HFF-Myc (cell line): ENCODE measurements around the gene C1QTNF9B.

Experiments used
- DNase-seq: peaks from one replicate; pipeline ENCODE4 v3.0.0-alpha.2; 2011; ENCODE audit warnings: low read depth; ENCODE audit errors: extremely low read depth
- H3K4me3 ChIP-seq: replicated peaks from 2 replicates; pipeline ENCODE4 v1.5.1; 2011; ENCODE audit warnings: low read depth, mild to moderate bottlenecking, control low read depth, low read length
- CTCF ChIP-seq: IDR thresholded peaks from 2 replicates; pipeline ENCODE4 v1.5.1; 2012; ENCODE audit warnings: mild to moderate bottlenecking, low read depth, low read length, control low read depth; ENCODE audit errors: missing control alignments

Gene C1QTNF9B

GRCh38 chr13:23912469-23912868 lies 15.2 kb upstream of the C1QTNF9B start:
- no peak overlapping the region for H3K4me3 ChIP-seq
- no peak for DNase-seq
- no peak for TF ChIP-seq CTCF

DNA sequence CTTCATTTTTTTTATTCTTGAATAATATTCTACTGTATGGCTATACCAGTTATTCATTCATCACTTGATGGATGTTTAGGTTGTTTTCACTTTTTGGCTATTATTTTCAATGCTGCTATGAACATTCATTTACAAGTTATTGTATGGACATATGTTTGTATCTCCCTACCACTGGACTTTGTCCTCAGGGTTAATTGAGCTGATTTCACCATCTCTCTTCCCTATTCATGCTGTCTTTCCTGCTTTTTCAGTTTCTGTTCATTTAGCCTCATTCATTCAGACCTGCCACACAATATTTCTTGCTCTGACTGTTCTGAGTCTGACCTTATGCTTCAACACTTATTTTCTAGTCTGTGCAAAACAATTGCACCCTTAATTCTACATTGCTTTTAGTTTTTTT lies 12.3 kb upstream of the C1QTNF9B start:
- H3K4me3 ChIP-seq: no peak overlapping the region
- no peak for DNase-seq
- TF ChIP-seq CTCF: no peak

DNA sequence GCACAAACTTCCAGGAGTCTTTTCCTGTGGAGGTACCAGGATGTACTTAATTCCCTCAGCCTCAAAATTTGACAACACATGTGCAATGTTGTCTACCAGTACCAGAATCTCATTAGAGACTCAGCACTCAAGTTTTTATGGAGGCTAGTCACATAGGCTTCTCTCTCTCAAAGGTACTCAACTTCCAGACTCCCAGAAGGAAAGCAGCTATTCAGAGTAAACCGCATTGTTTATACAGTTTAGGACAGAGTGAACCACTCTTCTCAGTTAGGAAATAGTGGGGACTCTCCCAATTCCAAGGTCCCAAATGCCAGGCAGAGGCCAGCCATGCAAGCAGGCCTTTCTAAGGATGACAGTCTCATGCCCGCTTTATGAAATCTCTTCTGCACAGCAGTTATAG lies 8.5 kb upstream of the C1QTNF9B start:
- no peak for DNase-seq
- TF ChIP-seq CTCF: no peak
- no peak overlapping the region for H3K4me3 ChIP-seq

- no peak for TF ChIP-seq CTCF
- H3K4me3 ChIP-seq: no peak overlapping the region
Observed at GRCh38 chr13:23903906-23904280, 6.6 kb upstream of the C1QTNF9B start.

DNA sequence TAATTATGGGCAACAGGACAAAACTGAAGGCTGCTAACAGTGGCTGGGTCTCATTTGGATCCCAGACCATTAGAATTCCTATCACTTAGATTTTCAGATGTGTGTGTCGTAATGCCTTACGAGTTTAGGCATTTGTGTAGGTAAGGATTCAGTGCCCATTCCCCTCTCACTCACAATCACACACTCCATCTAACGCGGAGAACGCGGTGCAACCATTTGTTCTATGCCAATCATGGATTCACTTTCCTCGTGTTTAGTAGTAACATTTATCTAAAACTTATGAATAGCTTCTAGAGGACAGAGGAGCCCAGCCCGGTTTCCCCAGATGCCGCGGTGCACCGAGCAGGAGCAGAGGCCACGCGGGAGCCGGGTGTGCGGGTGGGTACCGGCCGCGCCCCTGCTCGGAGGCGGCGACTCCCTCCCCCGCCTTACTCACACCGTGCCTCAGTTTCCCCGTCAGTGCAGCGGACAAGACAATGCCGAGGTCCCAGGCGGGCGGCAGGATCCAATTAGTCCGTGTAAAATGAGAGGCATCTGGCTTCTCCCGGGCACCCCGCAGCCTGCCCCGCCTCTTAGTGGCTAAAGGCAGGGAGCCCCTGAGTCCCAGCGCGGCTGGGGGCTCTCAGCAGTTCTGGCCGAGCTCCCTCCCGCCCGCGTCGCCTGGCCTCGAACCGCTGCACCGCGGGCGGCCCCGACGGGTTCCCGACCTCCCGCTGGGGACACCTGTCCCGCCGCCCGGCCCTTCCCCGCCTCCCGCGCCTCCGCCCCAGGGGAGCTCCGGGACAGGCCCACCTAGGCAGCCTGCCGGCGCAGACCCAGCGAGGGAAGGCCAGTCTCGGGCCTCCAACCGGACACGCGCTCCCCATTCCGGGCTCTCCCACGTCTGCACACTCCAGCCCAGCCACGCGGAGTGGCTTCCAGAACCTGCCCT lies 5.9 kb upstream of the C1QTNF9B start:
- no peak for TF ChIP-seq CTCF
- no peak for DNase-seq

More at GRCh38 chr13:23903906-23904280, 6.6 kb upstream of the C1QTNF9B start:
- no peak for DNase-seq

DNA sequence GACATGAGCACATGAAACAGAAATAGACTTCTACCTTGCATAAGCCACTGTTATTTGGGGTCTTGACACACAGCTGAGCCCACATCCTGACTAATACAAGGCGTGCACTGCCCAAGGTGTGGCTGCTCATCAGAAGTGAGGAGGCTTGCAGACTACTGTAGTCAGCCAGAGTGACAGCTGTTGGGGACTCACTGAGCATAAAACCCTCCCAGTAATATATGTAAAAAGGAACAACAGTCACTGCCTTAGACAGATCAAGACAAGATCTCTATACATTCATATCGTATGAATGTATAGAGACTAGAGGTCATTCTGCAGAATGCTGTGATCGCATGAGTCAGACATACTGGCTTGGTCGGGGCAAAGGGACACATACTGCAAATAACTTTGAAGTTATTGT lies 4.1 kb upstream of the C1QTNF9B start:
- DNase-seq: no peak
- TF ChIP-seq CTCF: no peak
- no peak overlapping the region for H3K4me3 ChIP-seq

More for the DNA sequence above, 5.9 kb upstream of the C1QTNF9B start:
- H3K4me3 ChIP-seq: no peak overlapping the region; the same call in 1 of the 2 replicates
